HepG2 (cell line): ENCODE results near the gene YY1AP1. TPM values are rescaled to one million over a fixed set of nuclear protein-coding genes. Genes with fewer than 3 reads are reported as not detected.

Source experiments
- ADNP ChIP-seq: sonication (generic); formaldehyde crosslinking; IDR thresholded peaks from 2 replicates; pipeline ENCODE4 v1.4.0; 2020; ENCODE audit warnings: missing genetic modification reagents
- AGO1 ChIP-seq: fragments of 200-400 bp; formaldehyde crosslinking; IDR thresholded peaks from 2 replicates; pipeline ENCODE4 v1.6.1; 2017; ENCODE audit warnings: mild to moderate bottlenecking, low read depth, low read length, moderate library complexity; ENCODE audit not compliant: poor library complexity, severe bottlenecking
- GLI4 ChIP-seq: sonication (generic); formaldehyde crosslinking; IDR thresholded peaks from 2 replicates; pipeline ENCODE4 v1.5.1; 2020; ENCODE audit warnings: missing genetic modification reagents, mild to moderate bottlenecking, moderate library complexity, borderline replicate concordance
- IRX3 ChIP-seq: sonication (generic); formaldehyde crosslinking; IDR thresholded peaks from 2 replicates; pipeline ENCODE4 v1.8.1; 2023; ENCODE audit warnings: mild to moderate bottlenecking, low read depth, missing genetic modification reagents, borderline replicate concordance
- KDM5A ChIP-seq: fragments of 200-600 bp; sonication (generic); IDR thresholded peaks from 2 replicates; pipeline ENCODE4 v1.7.0; 2018; ENCODE audit warnings: antibody characterized with exemption, mild to moderate bottlenecking, low read length, borderline replicate concordance
- MXI1 ChIP-seq: IDR thresholded peaks from 3 replicates; pipeline ENCODE4 v1.6.1; 2012; ENCODE audit warnings: low read depth, low read length, inconsistent platforms, borderline replicate concordance
- NFYC ChIP-seq: IDR thresholded peaks from 2 replicates; pipeline ENCODE4 v1.6.1; 2016; ENCODE audit warnings: missing genetic modification reagents, missing compliant biosample characterization
- PHF20 ChIP-seq: sonication (generic); formaldehyde crosslinking; IDR thresholded peaks from 2 replicates; pipeline ENCODE4 v1.5.0; 2020; ENCODE audit warnings: mild to moderate bottlenecking, missing genetic modification reagents
- REL ChIP-seq: sonication (generic); formaldehyde crosslinking; conservative IDR thresholded peaks from 2 replicates; pipeline ENCODE4 v1.8.0; 2022; ENCODE audit warnings: mild to moderate bottlenecking, missing genetic modification reagents, moderate library complexity
- SALL2 ChIP-seq: sonication (generic); formaldehyde crosslinking; IDR thresholded peaks from 2 replicates; pipeline ENCODE4 v1.8.1; 2023; ENCODE audit warnings: mild to moderate bottlenecking, missing genetic modification reagents, inconsistent platforms
- ZKSCAN5 ChIP-seq: sonication (generic); formaldehyde crosslinking; IDR thresholded peaks from 2 replicates; pipeline ENCODE4 v1.5.1; 2020; ENCODE audit warnings: mild to moderate bottlenecking, missing genetic modification reagents
- ZMYM2 ChIP-seq: sonication (generic); formaldehyde crosslinking; IDR thresholded peaks from 2 replicates; pipeline ENCODE4 v1.8.0; 2022; ENCODE audit warnings: mild to moderate bottlenecking, missing genetic modification reagents
- ZNF160 ChIP-seq: sonication (generic); formaldehyde crosslinking; IDR thresholded peaks from 2 replicates; pipeline ENCODE4 v1.8.0; 2022; ENCODE audit warnings: mild to moderate bottlenecking, inconsistent platforms, missing genetic modification reagents
- ZNF18 ChIP-seq: sonication (generic); formaldehyde crosslinking; IDR thresholded peaks from 2 replicates; pipeline ENCODE4 v1.8.0; 2022; ENCODE audit warnings: mild to moderate bottlenecking, missing genetic modification reagents; ENCODE audit not compliant: insufficient replicate concordance
- ZNF230 ChIP-seq: sonication (generic); formaldehyde crosslinking; IDR thresholded peaks from 2 replicates; pipeline ENCODE4 v1.4.0; 2020; ENCODE audit warnings: mild to moderate bottlenecking, missing genetic modification reagents
- ZNF260 ChIP-seq: sonication (generic); formaldehyde crosslinking; IDR thresholded peaks from 2 replicates; pipeline ENCODE4 v1.4.0; 2020; ENCODE audit warnings: missing genetic modification reagents, low read depth, mild to moderate bottlenecking, borderline replicate concordance
- ZNF546 ChIP-seq: sonication (generic); formaldehyde crosslinking; conservative IDR thresholded peaks from 2 replicates; pipeline ENCODE4 v1.8.1; 2023; ENCODE audit warnings: mild to moderate bottlenecking, missing genetic modification reagents
- ZNF572 ChIP-seq: sonication (generic); formaldehyde crosslinking; IDR thresholded peaks from 2 replicates; pipeline ENCODE4 v1.5.1; 2020; ENCODE audit warnings: mild to moderate bottlenecking, missing genetic modification reagents
- ZNF704 ChIP-seq: sonication (generic); formaldehyde crosslinking; IDR thresholded peaks from 2 replicates; pipeline ENCODE4 v1.8.1; 2023; ENCODE audit warnings: mild to moderate bottlenecking, inconsistent platforms, moderate library complexity, missing genetic modification reagents, borderline replicate concordance
- ZSCAN25 ChIP-seq: sonication (generic); formaldehyde crosslinking; IDR thresholded peaks from 2 replicates; pipeline ENCODE4 v1.8.0; 2022; ENCODE audit warnings: mild to moderate bottlenecking, missing genetic modification reagents
- polyA plus RNA-seq, 8 experiments: library from polyadenylated mRNA; depleted of rRNA in 3 of 8; stranded (reverse) in 7 of 8; unstranded in 1 of 8; fragments of >200 nt; fragmentation: Illumina TruSeq in 4 of 8; extraction: Trizol in 4 of 8; gene quantifications; 2 replicates each; pipeline versions ENCODE4 v1.2.1 to v1.2.3, GENCODE V29; 2011 to 2016; ENCODE audit warnings: low read depth in 4 of 8, missing spikeins in 1 of 8, mixed read lengths in 1 of 8; ENCODE audit not compliant: insufficient read depth in 1 of 8
- total RNA-seq, 5 experiments: library from RNA; depleted of rRNA; stranded (reverse); fragments of >200 nt; fragmentation: Illumina TruSeq; extraction: Trizol; gene quantifications; 2 replicates each; pipeline ENCODE4 v1.2.3, GENCODE V29; 2016; ENCODE audit warnings: low read depth in 1 of 5
- TF ChIP-seq, protein P1 (sequence below): sonication (generic); formaldehyde crosslinking; IDR thresholded peaks from 2 replicates; pipeline ENCODE4 v1.4.0; 2020; ENCODE audit warnings: mild to moderate bottlenecking, missing genetic modification reagents, borderline replicate concordance

YY1AP1 gene
- total and polyA plus RNA-seq, 2 of the 13 experiments (the other 11 are each of a cell fraction or from before 2014, with no cell fraction given): 28.5 to 69.4 TPM

- TF ChIP-seq IRX3 (CRISPR knock-in tag): 0 out of 2 replicates have a peak, but pooled peaks have one; percentile 30
- no peak for TF ChIP-seq ADNP
- no peak for TF ChIP-seq ZNF160 (CRISPR knock-in tag)
- TF ChIP-seq ZMYM2 (CRISPR knock-in tag): peak; percentile 34; the same call in 1 of the 2 replicates
- no peak; the same call in 1 of the 2 replicates for TF ChIP-seq KDM5A
- TF ChIP-seq MXI1: peak; percentile 45; the same call in 1 of the 3 replicates
- peak; percentile 64; the same call in 1 of the 2 replicates for TF ChIP-seq ZNF704 (CRISPR knock-in tag)
- 0 out of 2 replicates have a peak, but pooled peaks have one; percentile 80 for TF ChIP-seq SALL2 (CRISPR knock-in tag)
- peak; percentile 58 for TF ChIP-seq ZNF18 (CRISPR knock-in tag)
- peak; percentile 12; the same call in 1 of the 2 replicates for TF ChIP-seq NFYC (CRISPR knock-in tag)
- TF ChIP-seq ZSCAN25: peak; percentile 37; the same call in 1 of the 2 replicates
- no peak for TF ChIP-seq GLI4 (CRISPR knock-in tag)
- TF ChIP-seq AGO1: no peak
- TF ChIP-seq, protein P1, sequence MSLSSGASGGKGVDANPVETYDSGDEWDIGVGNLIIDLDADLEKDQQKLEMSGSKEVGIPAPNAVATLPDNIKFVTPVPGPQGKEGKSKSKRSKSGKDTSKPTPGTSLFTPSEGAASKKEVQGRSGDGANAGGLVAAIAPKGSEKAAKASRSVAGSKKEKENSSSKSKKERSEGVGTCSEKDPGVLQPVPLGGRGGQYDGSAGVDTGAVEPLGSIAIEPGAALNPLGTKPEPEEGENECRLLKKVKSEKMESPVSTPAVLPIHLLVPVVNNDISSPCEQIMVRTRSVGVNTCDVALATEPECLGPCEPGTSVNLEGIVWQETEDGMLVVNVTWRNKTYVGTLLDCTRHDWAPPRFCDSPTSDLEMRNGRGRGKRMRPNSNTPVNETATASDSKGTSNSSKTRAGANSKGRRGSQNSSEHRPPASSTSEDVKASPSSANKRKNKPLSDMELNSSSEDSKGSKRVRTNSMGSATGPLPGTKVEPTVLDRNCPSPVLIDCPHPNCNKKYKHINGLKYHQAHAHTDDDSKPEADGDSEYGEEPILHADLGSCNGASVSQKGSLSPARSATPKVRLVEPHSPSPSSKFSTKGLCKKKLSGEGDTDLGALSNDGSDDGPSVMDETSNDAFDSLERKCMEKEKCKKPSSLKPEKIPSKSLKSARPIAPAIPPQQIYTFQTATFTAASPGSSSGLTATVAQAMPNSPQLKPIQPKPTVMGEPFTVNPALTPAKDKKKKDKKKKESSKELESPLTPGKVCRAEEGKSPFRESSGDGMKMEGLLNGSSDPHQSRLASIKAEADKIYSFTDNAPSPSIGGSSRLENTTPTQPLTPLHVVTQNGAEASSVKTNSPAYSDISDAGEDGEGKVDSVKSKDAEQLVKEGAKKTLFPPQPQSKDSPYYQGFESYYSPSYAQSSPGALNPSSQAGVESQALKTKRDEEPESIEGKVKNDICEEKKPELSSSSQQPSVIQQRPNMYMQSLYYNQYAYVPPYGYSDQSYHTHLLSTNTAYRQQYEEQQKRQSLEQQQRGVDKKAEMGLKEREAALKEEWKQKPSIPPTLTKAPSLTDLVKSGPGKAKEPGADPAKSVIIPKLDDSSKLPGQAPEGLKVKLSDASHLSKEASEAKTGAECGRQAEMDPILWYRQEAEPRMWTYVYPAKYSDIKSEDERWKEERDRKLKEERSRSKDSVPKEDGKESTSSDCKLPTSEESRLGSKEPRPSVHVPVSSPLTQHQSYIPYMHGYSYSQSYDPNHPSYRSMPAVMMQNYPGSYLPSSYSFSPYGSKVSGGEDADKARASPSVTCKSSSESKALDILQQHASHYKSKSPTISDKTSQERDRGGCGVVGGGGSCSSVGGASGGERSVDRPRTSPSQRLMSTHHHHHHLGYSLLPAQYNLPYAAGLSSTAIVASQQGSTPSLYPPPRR: no peak
- peak; percentile 75; the same call in 1 of the 2 replicates for TF ChIP-seq ZKSCAN5 (CRISPR knock-in tag)
- TF ChIP-seq ZNF546 (CRISPR knock-in tag): 0 out of 2 replicates have a peak, but pooled peaks have one; percentile 70
- TF ChIP-seq PHF20 (CRISPR knock-in tag): peak; percentile 73; the same call in 1 of the 2 replicates
- peak; percentile 65; the same call in 1 of the 2 replicates for TF ChIP-seq REL (CRISPR knock-in tag)
- 0 out of 2 replicates have a peak, but pooled peaks have one; percentile 17 for TF ChIP-seq ZNF260 (CRISPR knock-in tag)
- TF ChIP-seq ZNF230: no peak; the same call in 1 of the 2 replicates
- peak; percentile 66; the same call in 1 of the 2 replicates for TF ChIP-seq ZNF572 (CRISPR knock-in tag)
Measured at GRCh38 chr1:155688324-155689080, at the start of gene YY1AP1 (continued).
